Endothelial cell of umbilical vein (primary cell): ENCODE data around the gene LGALS8. TPM values are rescaled to one million over a fixed set of nuclear protein-coding genes. Genes with fewer than 3 reads are reported as not detected.
"Not testable (repeated sequence)": the region's sequence is repeated elsewhere in the genome, so short reads cannot be mapped to it uniquely, and the experiment has no call there.

ENCODE experiments used
- BruUV-seq: library from RNA; stranded (reverse); fragments of 400-500 nt; replicated peaks from 2 replicates; lab custom pipeline; 2021; lab: Mats Ljungman, UMichigan
- CTCF ChIA-PET: fragments of 300-600, 350-600 bp; sonication (Branson Sonifier 250); formaldehyde crosslinking; loops from one replicate; lab custom pipeline; 2021; ENCODE audit warnings: antibody characterized with exemption, inconsistent platforms; lab: Charles Lee
- POLR2A ChIA-PET: fragments of 300-600, 350-600 bp; sonication (Branson Sonifier 250); formaldehyde crosslinking; loops from one replicate; lab custom pipeline; 2021; ENCODE audit warnings: antibody characterized with exemption, inconsistent platforms; lab: Charles Lee
- DNase-seq: peaks from one replicate; pipeline ENCODE4 v3.0.0-alpha.2; 2011; ENCODE audit warnings: low read depth, low spot score
- FAIRE-seq: peaks from 2 replicates; lab custom pipeline; 2011; peaks lifted over from hg19 to GRCh38; lab: Jason Lieb, UNC
- H2AFZ ChIP-seq: 2 replicates; pipeline ENCODE4 v1.6.0; 2012; ENCODE audit warnings: low read depth, low read length, control low read depth, inconsistent platforms
- H3K27ac ChIP-seq: 2 replicates; pipeline ENCODE4 v1.5.1; 2011; ENCODE audit warnings: low read depth, mild to moderate bottlenecking, control low read depth, low read length, moderate library complexity; ENCODE audit not compliant: insufficient read depth
- H3K27me3 ChIP-seq, 2 experiments: 2 replicates each; pipeline versions ENCODE4 v1.6.0 to v1.6.1; 2011; ENCODE audit warnings: low read length in 2 of 2, mixed read lengths in 1 of 2; ENCODE audit not compliant: control insufficient read depth in 2 of 2, insufficient read depth in 2 of 2
- H3K36me3 ChIP-seq, 2 experiments: 2 replicates in 1 of 2; 3 replicates in 1 of 2; pipeline ENCODE4 v1.5.1; 2011; ENCODE audit warnings: low read length in 2 of 2, mild to moderate bottlenecking in 1 of 2, moderate library complexity in 1 of 2; ENCODE audit not compliant: control insufficient read depth in 2 of 2, insufficient read depth in 2 of 2; ENCODE audit errors: extremely low read depth in 1 of 2
- H3K4me1 ChIP-seq: 3 replicates; pipeline ENCODE4 v1.5.1; 2011; ENCODE audit warnings: mild to moderate bottlenecking, low read length; ENCODE audit not compliant: control insufficient read depth, insufficient read depth; ENCODE audit errors: extremely low read depth
- H3K4me2 ChIP-seq: 2 replicates; pipeline ENCODE4 v1.6.1; 2011; ENCODE audit warnings: low read length, control low read depth, mixed read lengths; ENCODE audit not compliant: insufficient read depth
- H3K4me3 ChIP-seq, 3 experiments: fragments of 200-600 bp in 1 of 3; sonication (generic), shearing (Covaris generic) in 1 of 3; replicated peaks in 1 of 3; 2 replicates each; pipeline ENCODE4 v1.5.1; 2011 to 2016; ENCODE audit warnings: control low read depth in 3 of 3, low read length in 3 of 3, mild to moderate bottlenecking in 2 of 3, inconsistent platforms in 1 of 3, low read depth in 1 of 3, moderate library complexity in 1 of 3; ENCODE audit not compliant: insufficient read depth in 1 of 3
- H3K79me2 ChIP-seq: 2 replicates; pipeline ENCODE4 v1.6.0; 2012; ENCODE audit warnings: low read length, inconsistent platforms; ENCODE audit not compliant: control insufficient read depth, insufficient read depth
- H3K9ac ChIP-seq: replicated peaks from 2 replicates; pipeline ENCODE3; 2011; ENCODE audit warnings: low read length, control low read depth; ENCODE audit not compliant: insufficient read depth; ENCODE audit errors: extremely low read depth
- H3K9me1 ChIP-seq: replicated peaks from 3 replicates; pipeline ENCODE4 v1.6.0; 2011; ENCODE audit warnings: mild to moderate bottlenecking, low read length; ENCODE audit not compliant: control insufficient read depth, insufficient read depth; ENCODE audit errors: extremely low read depth
- H3K9me3 ChIP-seq: replicated peaks from 2 replicates; pipeline ENCODE4 v1.5.1; 2012; ENCODE audit warnings: low read length, inconsistent platforms; ENCODE audit not compliant: control insufficient read depth, insufficient read depth
- H4K20me1 ChIP-seq: replicated peaks from 2 replicates; pipeline ENCODE3; 2011; ENCODE audit warnings: mild to moderate bottlenecking, low read length; ENCODE audit not compliant: control insufficient read depth, insufficient read depth; ENCODE audit errors: extremely low read depth
- EZH2 ChIP-seq: IDR thresholded peaks from 2 replicates; pipeline ENCODE4 v1.6.1; 2012; ENCODE audit warnings: borderline replicate concordance, low read depth, mild to moderate bottlenecking, moderate library complexity, low read length, inconsistent platforms; ENCODE audit not compliant: severe bottlenecking
- FOS ChIP-seq: IDR thresholded peaks from 2 replicates; pipeline ENCODE4 v1.6.1; 2011; ENCODE audit warnings: mild to moderate bottlenecking, low read length, moderate library complexity, borderline replicate concordance; ENCODE audit not compliant: insufficient read depth
- GATA2 ChIP-seq: IDR thresholded peaks from 2 replicates; pipeline ENCODE4 v1.7.0; 2011; ENCODE audit warnings: low read depth, mild to moderate bottlenecking, moderate library complexity, mixed read lengths, low read length; ENCODE audit not compliant: insufficient read length, insufficient read depth
- JUN ChIP-seq: IDR thresholded peaks from 2 replicates; pipeline ENCODE4 v1.6.1; 2011; ENCODE audit warnings: borderline replicate concordance, low read depth; ENCODE audit not compliant: insufficient read length, insufficient read depth
- MYC ChIP-seq: IDR thresholded peaks from one replicate; pipeline ENCODE4 v1.6.1; 2011; ENCODE audit warnings: mild to moderate bottlenecking, low read depth, low read length
- POLR2A ChIP-seq: IDR thresholded peaks from 2 replicates; pipeline ENCODE4 v1.6.1; 2012; ENCODE audit warnings: low read depth, mild to moderate bottlenecking, control low read depth, low read length
- POLR2AphosphoS5 ChIP-seq: IDR thresholded peaks from 2 replicates; pipeline ENCODE4 v1.6.1; 2012; ENCODE audit warnings: low read depth, mild to moderate bottlenecking, control low read depth, low read length, moderate library complexity; ENCODE audit not compliant: insufficient read depth
- dilution Hi-C: fragments of 300-500 bp; cut with MboI; formaldehyde crosslinking; loops from one replicate; pipeline ENCODE4 v1.15.0; 2019; ENCODE audit warnings: low sequenced_read_pairs; ENCODE audit not compliant: extremely low pct_ligation_motif_present
- intact Hi-C: fragments of 100-400 bp; cut with micrococcal nuclease; formaldehyde crosslinking; loops from one replicate; pipeline ENCODE4 v1.10.0; 2022
- polyA plus RNA-seq, 4 experiments: library from polyadenylated mRNA; depleted of rRNA in 3 of 4; stranded (reverse) in 3 of 4; unstranded in 1 of 4; fragments of >200 nt; gene quantifications; 2 replicates each; pipeline versions ENCODE4 v1.2.1 to v1.2.3, GENCODE V29; 2011 to 2012; ENCODE audit warnings: missing spikeins in 1 of 4
- total RNA-seq: library from RNA; stranded (reverse); gene quantifications from 2 replicates; pipeline ENCODE4 v1.2.3, GENCODE V29; 2021
- TF ChIP-seq, protein P1 (sequence below), 2 donors: IDR thresholded peaks; 1 replicate in 1 of 2; 2 replicates in 1 of 2; pipeline ENCODE4 v1.5.1; 2011; ENCODE audit warnings: low read length in 2 of 2, mild to moderate bottlenecking in 2 of 2, moderate library complexity in 2 of 2, control low read depth in 1 of 2, inconsistent platforms in 1 of 2, low read depth in 1 of 2; ENCODE audit not compliant: insufficient read depth in 1 of 2; ENCODE audit errors: extremely low read depth in 1 of 2
- TF ChIP-seq, protein P2 (sequence below): IDR thresholded peaks from 2 replicates; pipeline ENCODE4 v1.6.1; 2011; ENCODE audit not compliant: insufficient read depth, insufficient read length

The LGALS8 gene
- total and polyA plus RNA-seq, 2 donors (not counting 3 experiments of a cell fraction or from before 2014, with no cell fraction given), result 45.6 to 49.9 TPM

DNA sequence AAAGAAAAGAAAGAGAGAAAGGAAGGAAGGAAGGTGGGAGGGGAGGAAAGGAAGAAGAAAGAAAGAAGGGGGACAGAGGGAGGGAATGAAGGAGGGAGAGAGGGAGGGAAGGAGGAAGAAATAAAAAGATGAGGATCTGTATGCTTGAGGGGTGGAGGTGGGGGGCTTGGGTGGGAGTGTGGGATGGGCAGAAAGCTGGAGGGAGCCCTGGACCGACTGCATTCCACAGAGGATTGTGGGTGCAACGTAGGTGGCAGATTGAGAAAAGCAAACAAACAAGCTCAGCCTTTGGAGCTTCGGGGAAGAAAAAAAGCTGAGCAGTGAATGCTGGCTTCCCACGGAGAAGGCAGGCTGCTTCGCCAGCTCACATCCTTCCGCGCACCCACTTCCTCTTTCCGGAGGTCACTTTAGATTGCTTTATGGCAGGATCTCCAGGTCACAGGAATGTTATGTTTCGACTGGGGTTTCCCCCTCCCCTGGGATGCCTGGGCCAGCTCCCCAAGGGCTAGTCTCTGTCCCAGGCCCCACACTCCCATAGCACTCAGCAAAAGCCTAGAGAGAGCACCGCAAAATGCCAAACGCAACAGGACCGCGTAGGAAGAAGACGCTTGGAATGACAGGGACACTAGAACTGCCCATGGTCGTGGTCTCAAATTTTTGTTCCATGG is 20.7 kb upstream of the LGALS8 start:
- CTCF ChIA-PET, result interaction anchor here (0.7 to 1.2 kb wide), 3 partner anchors 12 to 106 kb away, joined by 3 to 9 read pairs (median 4); partner anchors contain the start of gene LGALS8
- dilution Hi-C loops, result no loop called here
- peak overlapping the region; percentile 1 for H3K27ac ChIP-seq

DNA sequence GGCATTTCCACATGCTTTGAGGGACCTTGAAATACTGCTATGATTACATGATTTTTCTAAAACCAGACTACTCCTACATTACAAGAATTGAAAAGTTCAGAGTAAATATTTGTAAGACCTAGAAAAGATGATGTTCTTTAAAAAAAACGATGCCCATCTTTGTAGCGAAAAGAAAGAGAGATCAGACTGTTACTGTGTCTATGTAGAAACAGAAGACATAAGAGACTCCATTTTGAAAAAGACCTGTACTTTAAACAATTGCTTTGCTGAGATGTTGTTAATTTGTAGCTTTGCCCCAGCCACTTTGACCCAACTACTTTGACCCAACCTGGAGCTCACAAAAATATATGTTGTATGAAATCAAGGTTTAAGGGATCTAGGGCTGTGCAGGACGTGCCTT is 19.4 kb upstream of the LGALS8 start:
- H3K36me3 ChIP-seq, H3K27me3 ChIP-seq, H3K9me3 ChIP-seq, dilution Hi-C loops, H2AFZ ChIP-seq, DNase-seq, BruUV-seq, FAIRE-seq, H3K9me1 ChIP-seq, H3K79me2 ChIP-seq, H4K20me1 ChIP-seq, H3K4me2 ChIP-seq, H3K4me3 ChIP-seq, H3K9ac ChIP-seq, H3K27ac ChIP-seq: not testable (repeated sequence)
- H3K4me1 ChIP-seq, result peaks cover 10% of the 10 kb centered on the region
- CTCF ChIA-PET, result interaction anchor here (0.7 to 1.2 kb wide), 2 partner anchors 12 to 105 kb away, joined by 3 read pairs; no protein-coding TSS in a partner anchor
- intact Hi-C loops, result loop anchor here (5.0 kb wide), 1 partner anchor 222 kb away; the partner anchor contains the start of gene ERO1B
- POLR2A ChIA-PET, result interaction anchor here (1.4 kb wide), 1 partner anchor 20 kb away, joined by 4 read pairs; no protein-coding TSS in a partner anchor

More for the DNA sequence above, 20.7 kb upstream of the LGALS8 start:
- intact Hi-C loops, result loop anchor here (1.0 to 5.0 kb wide), 5 partner anchors 12 to 221 kb away; partner anchors contain the start of gene ERO1B
- peak; percentile 71 for TF ChIP-seq JUN
- TF ChIP-seq, protein P1, sequence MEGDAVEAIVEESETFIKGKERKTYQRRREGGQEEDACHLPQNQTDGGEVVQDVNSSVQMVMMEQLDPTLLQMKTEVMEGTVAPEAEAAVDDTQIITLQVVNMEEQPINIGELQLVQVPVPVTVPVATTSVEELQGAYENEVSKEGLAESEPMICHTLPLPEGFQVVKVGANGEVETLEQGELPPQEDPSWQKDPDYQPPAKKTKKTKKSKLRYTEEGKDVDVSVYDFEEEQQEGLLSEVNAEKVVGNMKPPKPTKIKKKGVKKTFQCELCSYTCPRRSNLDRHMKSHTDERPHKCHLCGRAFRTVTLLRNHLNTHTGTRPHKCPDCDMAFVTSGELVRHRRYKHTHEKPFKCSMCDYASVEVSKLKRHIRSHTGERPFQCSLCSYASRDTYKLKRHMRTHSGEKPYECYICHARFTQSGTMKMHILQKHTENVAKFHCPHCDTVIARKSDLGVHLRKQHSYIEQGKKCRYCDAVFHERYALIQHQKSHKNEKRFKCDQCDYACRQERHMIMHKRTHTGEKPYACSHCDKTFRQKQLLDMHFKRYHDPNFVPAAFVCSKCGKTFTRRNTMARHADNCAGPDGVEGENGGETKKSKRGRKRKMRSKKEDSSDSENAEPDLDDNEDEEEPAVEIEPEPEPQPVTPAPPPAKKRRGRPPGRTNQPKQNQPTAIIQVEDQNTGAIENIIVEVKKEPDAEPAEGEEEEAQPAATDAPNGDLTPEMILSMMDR (IDR thresholded peaks at IDR 0.05; ENCODE audit: extremely low read depth in 1 of 2, insufficient read depth in 1 of 2, low read depth in 1 of 2, low read length in 2 of 2), result no peak
- TF ChIP-seq GATA2, result peak; percentile 59
- peak; percentile 82 for TF ChIP-seq POLR2AphosphoS5
- TF ChIP-seq, protein P2, sequence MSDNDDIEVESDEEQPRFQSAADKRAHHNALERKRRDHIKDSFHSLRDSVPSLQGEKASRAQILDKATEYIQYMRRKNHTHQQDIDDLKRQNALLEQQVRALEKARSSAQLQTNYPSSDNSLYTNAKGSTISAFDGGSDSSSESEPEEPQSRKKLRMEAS, result no peak
- no peak for TF ChIP-seq MYC
- peak; percentile 57 for TF ChIP-seq FOS
- peak; percentile 48 for TF ChIP-seq POLR2A
- TF ChIP-seq EZH2, result no peak
- no peaks in the 10 kb centered on the region for H3K79me2 ChIP-seq
- H3K9me1 ChIP-seq, result no peaks in the 10 kb centered on the region
- peaks cover 10% of the 10 kb centered on the region for H3K4me1 ChIP-seq
- DNase-seq (peak; percentile 89), FAIRE-seq (peak; percentile 99)
- H3K9me3 ChIP-seq, result no peaks in the 10 kb centered on the region
- no peaks in the 10 kb centered on the region for H3K27me3 ChIP-seq
- no TSS peak for BruUV-seq
- H3K4me3 ChIP-seq, result peak overlapping the region in 1 of 3 experiments; percentile 4
- H3K4me2 ChIP-seq, result peak overlapping the region; percentile 36
- H2AFZ ChIP-seq, result no peak overlapping the region
- no peaks in the 10 kb centered on the region for H4K20me1 ChIP-seq
- H3K9ac ChIP-seq, result no peak overlapping the region
- POLR2A ChIA-PET, result interaction anchor here (1.4 kb wide), 1 partner anchor 22 kb away, joined by 4 read pairs; no protein-coding TSS in a partner anchor
- no peaks in the 10 kb centered on the region for H3K36me3 ChIP-seq
